Choroid plexus epithelial cell (primary cell): ENCODE results near the gene GNAZ.

Experiments
- DNase-seq: peaks from one replicate; pipeline ENCODE4 v3.0.0-alpha.2; 2010; ENCODE audit warnings: low read depth
- H3K4me3 ChIP-seq: 2 replicates; pipeline ENCODE4 v1.5.1; 2011; ENCODE audit warnings: low read depth, mild to moderate bottlenecking, control low read depth, low read length, moderate library complexity
- TF ChIP-seq, protein P1 (sequence below): conservative IDR thresholded peaks from 2 replicates; pipeline ENCODE4 v1.5.1; 2011; ENCODE audit warnings: low read depth, mild to moderate bottlenecking, control low read depth, inconsistent platforms, low read length, moderate library complexity

GNAZ gene

DNA sequence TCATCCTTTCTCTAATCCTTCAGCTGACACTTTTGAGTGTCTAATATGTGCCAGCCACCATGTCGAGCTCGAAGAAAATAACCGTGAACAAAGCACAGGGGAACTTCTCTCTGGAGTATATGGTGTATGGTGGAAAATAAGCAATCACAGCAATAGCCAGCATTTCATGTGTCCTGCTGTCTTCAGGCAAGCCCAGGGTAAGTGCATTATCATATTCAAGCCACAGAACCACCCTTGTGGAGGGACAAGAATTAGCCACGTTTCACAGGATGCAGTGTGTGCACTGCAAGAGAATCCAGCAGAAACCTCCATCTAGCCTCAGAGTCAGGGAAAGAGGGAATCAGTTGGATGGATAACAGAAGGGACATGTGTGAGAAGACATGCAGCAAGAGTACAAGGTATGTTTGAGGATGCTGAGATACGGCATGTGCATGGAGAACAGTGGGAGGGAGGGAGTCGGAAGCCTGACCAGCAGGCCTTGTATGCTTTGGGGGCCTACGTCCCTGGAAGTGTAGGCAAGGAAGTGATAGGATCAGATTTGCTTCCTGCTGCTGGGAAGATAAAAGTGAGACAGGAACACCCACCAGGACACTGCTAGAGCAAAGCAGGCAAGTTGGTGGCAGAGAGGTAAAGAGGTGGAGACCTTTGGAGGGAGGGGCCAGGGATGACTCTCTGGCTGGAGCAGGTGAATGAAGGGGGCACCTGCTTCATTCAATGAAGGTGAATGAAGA, 14.7 kb upstream of the GNAZ start:
- no peak overlapping the region for H3K4me3 ChIP-seq
- TF ChIP-seq, protein P1, sequence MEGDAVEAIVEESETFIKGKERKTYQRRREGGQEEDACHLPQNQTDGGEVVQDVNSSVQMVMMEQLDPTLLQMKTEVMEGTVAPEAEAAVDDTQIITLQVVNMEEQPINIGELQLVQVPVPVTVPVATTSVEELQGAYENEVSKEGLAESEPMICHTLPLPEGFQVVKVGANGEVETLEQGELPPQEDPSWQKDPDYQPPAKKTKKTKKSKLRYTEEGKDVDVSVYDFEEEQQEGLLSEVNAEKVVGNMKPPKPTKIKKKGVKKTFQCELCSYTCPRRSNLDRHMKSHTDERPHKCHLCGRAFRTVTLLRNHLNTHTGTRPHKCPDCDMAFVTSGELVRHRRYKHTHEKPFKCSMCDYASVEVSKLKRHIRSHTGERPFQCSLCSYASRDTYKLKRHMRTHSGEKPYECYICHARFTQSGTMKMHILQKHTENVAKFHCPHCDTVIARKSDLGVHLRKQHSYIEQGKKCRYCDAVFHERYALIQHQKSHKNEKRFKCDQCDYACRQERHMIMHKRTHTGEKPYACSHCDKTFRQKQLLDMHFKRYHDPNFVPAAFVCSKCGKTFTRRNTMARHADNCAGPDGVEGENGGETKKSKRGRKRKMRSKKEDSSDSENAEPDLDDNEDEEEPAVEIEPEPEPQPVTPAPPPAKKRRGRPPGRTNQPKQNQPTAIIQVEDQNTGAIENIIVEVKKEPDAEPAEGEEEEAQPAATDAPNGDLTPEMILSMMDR: no peak
- DNase-seq: no peak

GRCh38 chr22:23057331-23057730, 13.0 kb upstream of the GNAZ start:
- no peak for DNase-seq
- TF ChIP-seq, protein P1: no peak
- no peak overlapping the region for H3K4me3 ChIP-seq

- no peak overlapping the region for H3K4me3 ChIP-seq
- no peak for DNase-seq
- TF ChIP-seq, protein P1: no peak
Observed at GRCh38 chr22:23058063-23058462, 12.3 kb upstream of the GNAZ start.

- no peak for DNase-seq
- TF ChIP-seq, protein P1: no peak
- no peak overlapping the region for H3K4me3 ChIP-seq
Observed at GRCh38 chr22:23058481-23059283, 11.6 kb upstream of the GNAZ start.

GRCh38 chr22:23059284-23059948, 10.9 kb upstream of the GNAZ start:
- DNase-seq: no peak
- H3K4me3 ChIP-seq: no peak overlapping the region
- TF ChIP-seq, protein P1: no peak

GRCh38 chr22:23060612-23061400, 9.5 kb upstream of the GNAZ start:
- no peak for DNase-seq
- TF ChIP-seq, protein P1: no peak
- H3K4me3 ChIP-seq: no peak overlapping the region
